B cell (primary cell): ENCODE data around the gene SAFB. TPM values are rescaled to one million over a fixed set of nuclear protein-coding genes. Genes with fewer than 3 reads are reported as not detected.

Source experiments
- ATAC-seq: fragments of 200-7000 bp; cut with Tn5 transposase; one replicate; pipeline ENCODE4 v1.10.0; 2021; ENCODE audit warnings: low read depth, mild to moderate bottlenecking, moderate number of reproducible peaks, moderate library complexity
- CTCF ChIA-PET: fragments of 350-600 bp; sonication (Branson Sonifier 250); formaldehyde crosslinking; loops from one replicate; lab custom pipeline; 2021; ENCODE audit warnings: antibody characterized with exemption, inconsistent platforms; lab: Charles Lee
- POLR2A ChIA-PET: fragments of 350-600 bp; sonication (Branson Sonifier 250); formaldehyde crosslinking; loops from one replicate; lab custom pipeline; 2021; ENCODE audit warnings: antibody characterized with exemption; lab: Charles Lee
- DNase-seq: peaks from one replicate; pipeline ENCODE4 v3.0.0; 2013
- H2AFZ ChIP-seq: 2 replicates; pipeline ENCODE4 v1.6.1; 2012; ENCODE audit warnings: mild to moderate bottlenecking, low read depth, low read length; ENCODE audit not compliant: insufficient read depth, poor library complexity, severe bottlenecking
- H3K27ac ChIP-seq, 2 donors: 1 replicate in 1 of 2; 2 replicates in 1 of 2; pipeline ENCODE4 v1.5.1; 2012 to 2013; ENCODE audit warnings: low read length in 2 of 2, mild to moderate bottlenecking in 2 of 2, moderate library complexity in 1 of 2
- H3K27me3 ChIP-seq, 4 experiments: fragments of 200-600 bp in 1 of 4; sonication (generic) in 1 of 4; replicated peaks in 1 of 4; 1 replicate in 2 of 4; 2 replicates in 2 of 4; pipeline versions ENCODE4 v1.6.1 to v1.7.0; 2013 to 2016; ENCODE audit warnings: low read length in 3 of 4, mild to moderate bottlenecking in 2 of 4, mixed read lengths in 1 of 4, moderate library complexity in 1 of 4; ENCODE audit not compliant: insufficient read depth in 4 of 4, control insufficient read depth in 3 of 4; ENCODE audit errors: control extremely low read depth in 1 of 4
- H3K36me3 ChIP-seq, 2 experiments: replicated peaks in 1 of 2; 1 replicate in 1 of 2; 2 replicates in 1 of 2; pipeline versions ENCODE4 v1.6.1 to v1.7.1; 2013; ENCODE audit warnings: low read length in 1 of 2; ENCODE audit not compliant: insufficient read depth in 2 of 2, control insufficient read depth in 1 of 2; ENCODE audit errors: control extremely low read depth in 1 of 2, extremely low read depth in 1 of 2
- H3K4me1 ChIP-seq, 2 donors: fragments of 200-600 bp in 1 of 2; sonication (generic) in 1 of 2; 1 replicate in 1 of 2; 2 replicates in 1 of 2; pipeline versions ENCODE4 v1.5.1 to v1.6.1; 2013 to 2017; ENCODE audit warnings: low read length in 2 of 2; ENCODE audit not compliant: control insufficient read depth in 2 of 2, insufficient read depth in 2 of 2
- H3K4me2 ChIP-seq: replicated peaks from 2 replicates; pipeline ENCODE3; 2012; ENCODE audit warnings: mild to moderate bottlenecking, low read depth, low read length; ENCODE audit not compliant: poor library complexity, severe bottlenecking
- H3K4me3 ChIP-seq, 5 experiments: fragments of 200-600 bp in 1 of 5; sonication (generic) in 1 of 5; 1 replicate in 3 of 5; 2 replicates in 2 of 5; pipeline versions ENCODE4 v1.5.1 to v1.7.0; 2011 to 2016; ENCODE audit warnings: low read length in 4 of 5, mild to moderate bottlenecking in 4 of 5, low read depth in 2 of 5, control low read depth in 1 of 5, moderate library complexity in 1 of 5; ENCODE audit not compliant: insufficient read depth in 1 of 5; ENCODE audit errors: control extremely low read depth in 1 of 5, extremely low read depth in 1 of 5
- H3K79me2 ChIP-seq: fragments of 200-600 bp; sonication (generic); one replicate; pipeline ENCODE4 v1.6.0; 2016; ENCODE audit warnings: low read length; ENCODE audit not compliant: control insufficient read depth, insufficient read depth
- H3K9ac ChIP-seq: fragments of 200-600 bp; sonication (generic); 2 replicates; pipeline ENCODE4 v1.6.1; 2017; ENCODE audit warnings: mild to moderate bottlenecking, low read length, moderate library complexity
- H3K9me3 ChIP-seq, 3 donors: one replicate each; pipeline versions ENCODE4 v1.6.1 to v1.7.1; 2013; ENCODE audit warnings: low read length in 2 of 3; ENCODE audit not compliant: control insufficient read depth in 2 of 3, insufficient read depth in 1 of 3; ENCODE audit errors: control extremely low read depth in 1 of 3
- H4K20me1 ChIP-seq: 2 replicates; pipeline ENCODE4 v1.6.0; 2012; ENCODE audit warnings: mild to moderate bottlenecking, low read length; ENCODE audit not compliant: insufficient read depth, control insufficient read depth, poor library complexity, severe bottlenecking
- H3K27ac Mint-ChIP-seq: one replicate; pipeline ENCODE4 v1.8.0; 2021; ENCODE audit warnings: mixed read lengths
- H3K27me3 Mint-ChIP-seq: one replicate; pipeline ENCODE4 v1.8.0; 2021; ENCODE audit warnings: mixed read lengths
- H3K4me1 Mint-ChIP-seq: one replicate; pipeline ENCODE4 v1.8.0; 2021; ENCODE audit warnings: mixed read lengths
- H3K4me3 Mint-ChIP-seq: one replicate; pipeline ENCODE4 v1.8.0; 2021; ENCODE audit warnings: mixed read lengths
- H3K9me3 Mint-ChIP-seq: one replicate; pipeline ENCODE4 v1.8.0; 2022; ENCODE audit warnings: mixed read lengths; ENCODE audit not compliant: insufficient read depth
- CTCF ChIP-seq: fragments of 200-600 bp; IDR thresholded peaks from one replicate; pipeline ENCODE4 v1.8.0; 2022; ENCODE audit warnings: antibody characterized with exemption, mild to moderate bottlenecking
- EZH2 ChIP-seq: IDR thresholded peaks from 2 replicates; pipeline ENCODE4 v1.6.1; 2012; ENCODE audit warnings: borderline replicate concordance, low read depth, mild to moderate bottlenecking, moderate library complexity, low read length; ENCODE audit not compliant: insufficient read depth, poor library complexity, severe bottlenecking
- WGBS: methylation state at CpG from one replicate; pipeline ENCODE4 v1.1.5; 2013; ENCODE audit warnings: missing lambda C conversion rate; ENCODE audit not compliant: insufficient coverage; 5-methylcytosine and 5-hydroxymethylcytosine counted together
- intact Hi-C: fragments of 100-400 bp; cut with micrococcal nuclease; formaldehyde crosslinking; loops from one replicate; pipeline ENCODE4 v1.10.0; 2022
- polyA plus RNA-seq: library from polyadenylated mRNA; depleted of rRNA; stranded (reverse); fragments of >200 nt; gene quantifications from 2 replicates; pipeline ENCODE4 v1.2.3, GENCODE V29; 2012
- total RNA-seq, 2 donors: library from RNA; stranded (reverse); fragments of 120-200 nt in 1 of 2; gene quantifications; 1 replicate in 1 of 2; 2 replicates in 1 of 2; pipeline versions ENCODE4 v1.2.3 to v1.2.4, GENCODE V29; 2013 to 2022

The SAFB gene
- total and polyA plus RNA-seq, 2 donors (not counting 1 experiment from before 2014, with no cell fraction given): 91.0 to 221 TPM

- Histone ChIP-seq H3K27me3 (no peaks in the 10 kb centered on the region), H4K20me1 (peaks cover 70% of the 10 kb centered on the region), H3K4me1 (no peaks in the 10 kb centered on the region), H3K4me3 (no peak overlapping the region), H3K27ac (no peak overlapping the region), H3K4me2 (no peak overlapping the region), H3K79me2 (peaks cover 21% of the 10 kb centered on the region), H3K36me3 (peaks cover 0 to 55% of the 10 kb centered on the region in 2 experiments), H3K9me3 (peaks cover 0 to 2% (median 0%) of the 10 kb centered on the region in 3 donors), H2AFZ (no peak overlapping the region), H3K9ac (no peak overlapping the region)
- Mint-ChIP-seq H3K27me3 (no peaks in the 10 kb centered on the region), H3K27ac (no peak overlapping the region), H3K4me3 (no peak overlapping the region), H3K9me3 (no peaks in the 10 kb centered on the region), H3K4me1 (peaks cover 7% of the 10 kb centered on the region)
- CTCF ChIA-PET: no interaction called here
- WGBS: 90% methylated on average over 26 of the region's 30 CpGs
- POLR2A ChIA-PET: no interaction called here
- intact Hi-C loops: no loop called here
- DNase-seq (no peak), ATAC-seq (no peak)
- TF ChIP-seq EZH2 (no peak), CTCF (no peak)
These were observed 75.2 kb downstream of the SAFB start for GRCh38 chr19:5697890-5698634.

- Histone ChIP-seq H2AFZ (no peak overlapping the region), H3K4me2 (no peak overlapping the region), H3K27me3 (no peaks in the 10 kb centered on the region), H3K36me3 (peaks cover 0 to 55% of the 10 kb centered on the region in 2 experiments), H3K9ac (no peak overlapping the region), H3K4me1 (no peaks in the 10 kb centered on the region), H3K4me3 (no peak overlapping the region), H3K79me2 (peaks cover 22% of the 10 kb centered on the region), H3K9me3 (peaks cover 0 to 2% (median 0%) of the 10 kb centered on the region in 3 donors), H4K20me1 (peaks cover 62% of the 10 kb centered on the region), H3K27ac (no peak overlapping the region)
- ChIA-PET CTCF (interaction anchor here (1.4 kb wide), 1 partner anchor 12 kb away, joined by 4 read pairs; no protein-coding TSS in a partner anchor), POLR2A (no interaction called here)
- ATAC-seq (peak; percentile 42), DNase-seq (no peak)
- intact Hi-C loops: no loop called here
- Mint-ChIP-seq H3K9me3 (no peaks in the 10 kb centered on the region), H3K4me1 (peaks cover 4% of the 10 kb centered on the region), H3K4me3 (no peak overlapping the region), H3K27me3 (no peaks in the 10 kb centered on the region), H3K27ac (peak overlapping the region; percentile 15)
- WGBS: 90% methylated on average over 37 of the region's 38 CpGs
- TF ChIP-seq EZH2 (no peak), CTCF (no peak)
These were observed 75.9 kb downstream of the SAFB start for GRCh38 chr19:5698635-5699422.
